Fibroblast of the aortic adventitia (primary cell): ENCODE results near the gene C9. TPM values are rescaled to one million over a fixed set of nuclear protein-coding genes. Genes with fewer than 3 reads are reported as not detected.
A peak's percentile ranks its signal among the peaks of the same experiment; 100 is the strongest.

Experiments
- DNase-seq: peaks from one replicate; pipeline ENCODE4 v3.0.0-alpha.2; 2010; ENCODE audit warnings: low read depth
- H3K4me3 ChIP-seq: 2 replicates; pipeline ENCODE4 v1.5.1; 2011; ENCODE audit warnings: low read depth, mild to moderate bottlenecking, control low read depth, low read length, moderate library complexity
- CTCF ChIP-seq: IDR thresholded peaks from 2 replicates; pipeline ENCODE4 v1.5.1; 2011; ENCODE audit warnings: mild to moderate bottlenecking, low read length, control low read depth, inconsistent platforms; ENCODE audit not compliant: insufficient read depth
- total RNA-seq: library from RNA; depleted of rRNA; stranded (reverse); fragments of >200 nt; gene quantifications from 2 replicates; pipeline ENCODE4 v1.2.3, GENCODE V29; 2012; ENCODE audit warnings: low replicate concordance

Gene C9
- total RNA-seq, 1 donor, result not detected

- no peak overlapping the region for H3K4me3 ChIP-seq
- peak; percentile 74 for TF ChIP-seq CTCF
- DNase-seq, result peak; percentile 61
Measured at GRCh38 chr5:39376293-39376714, 12.0 kb upstream of the C9 start.

- TF ChIP-seq CTCF, result no peak
- no peak overlapping the region for H3K4me3 ChIP-seq
- no peak for DNase-seq
Measured at GRCh38 chr5:39373791-39374190, 9.5 kb upstream of the C9 start.

- TF ChIP-seq CTCF, result no peak
- no peak for DNase-seq
- H3K4me3 ChIP-seq, result no peak overlapping the region
Measured at GRCh38 chr5:39371367-39371635, 7.0 kb upstream of the C9 start.

- DNase-seq, result no peak
- H3K4me3 ChIP-seq, result no peak overlapping the region
- TF ChIP-seq CTCF, result no peak
Measured at GRCh38 chr5:39370555-39371366, 6.5 kb upstream of the C9 start.

GRCh38 chr5:39369123-39369815 lies 5.0 kb upstream of the C9 start:
- DNase-seq, result no peak
- no peak for TF ChIP-seq CTCF
- H3K4me3 ChIP-seq, result no peak overlapping the region

GRCh38 chr5:39368116-39368515 lies 3.8 kb upstream of the C9 start:
- TF ChIP-seq CTCF, result no peak
- no peak for DNase-seq
- H3K4me3 ChIP-seq, result no peak overlapping the region
